ENCODE results near the gene GSAP. TPM values are rescaled to one million over a fixed set of nuclear protein-coding genes. Genes with fewer than 3 reads are reported as not detected.

Gene GSAP
- total RNA-seq, 1 experiment from 2014 or later = 2.0 TPM

DNA sequence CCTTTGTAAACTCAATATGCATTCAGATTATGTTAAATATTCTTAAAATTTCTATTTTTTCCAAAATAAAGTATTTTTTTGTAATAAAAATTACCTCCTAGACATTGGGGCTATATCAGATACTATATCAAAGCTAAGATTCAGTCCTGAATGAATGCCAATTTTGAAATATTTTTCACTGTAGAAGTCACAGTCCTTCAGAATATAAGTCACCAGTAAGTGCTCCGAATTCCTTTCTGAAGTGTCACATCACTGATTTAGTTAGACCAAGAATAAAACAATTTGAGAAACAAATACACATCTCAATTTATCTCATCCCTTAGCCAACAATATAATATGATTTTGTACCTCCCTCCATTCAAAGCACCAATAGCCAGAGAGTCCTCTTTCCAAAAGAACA lies 33.9 kb upstream of the GSAP start:
- Mint-ChIP-seq H3K27ac (no peak overlapping the region), H3K4me1 (peaks cover 14% of the 10 kb centered on the region), H3K36me3 (no peaks in the 10 kb centered on the region), H3K27me3 (ENCODE audit: low read depth) (no peaks in the 10 kb centered on the region; the same call in 1 of the 2 replicates), H3K9me3 (no peaks in the 10 kb centered on the region), H3K4me3 (no peak overlapping the region)
- ATAC-seq (no peak), DNase-seq (ENCODE audit: low spot score) (no peak)
- ChIA-PET CTCF (no interaction called here), POLR2A (no interaction called here)
- TF ChIP-seq TP53 (CRISPR knock-in tag; IDR thresholded peaks at IDR 0.05) (no peak), NR1H2 (CRISPR knock-in tag; IDR thresholded peaks at IDR 0.05) (no peak), CBFB (CRISPR knock-in tag; IDR thresholded peaks at IDR 0.05; ENCODE audit: low read depth) (no peak), SOX15 (CRISPR knock-in tag; IDR thresholded peaks at IDR 0.05) (no peak)
- TF ChIP-seq, protein P1, sequence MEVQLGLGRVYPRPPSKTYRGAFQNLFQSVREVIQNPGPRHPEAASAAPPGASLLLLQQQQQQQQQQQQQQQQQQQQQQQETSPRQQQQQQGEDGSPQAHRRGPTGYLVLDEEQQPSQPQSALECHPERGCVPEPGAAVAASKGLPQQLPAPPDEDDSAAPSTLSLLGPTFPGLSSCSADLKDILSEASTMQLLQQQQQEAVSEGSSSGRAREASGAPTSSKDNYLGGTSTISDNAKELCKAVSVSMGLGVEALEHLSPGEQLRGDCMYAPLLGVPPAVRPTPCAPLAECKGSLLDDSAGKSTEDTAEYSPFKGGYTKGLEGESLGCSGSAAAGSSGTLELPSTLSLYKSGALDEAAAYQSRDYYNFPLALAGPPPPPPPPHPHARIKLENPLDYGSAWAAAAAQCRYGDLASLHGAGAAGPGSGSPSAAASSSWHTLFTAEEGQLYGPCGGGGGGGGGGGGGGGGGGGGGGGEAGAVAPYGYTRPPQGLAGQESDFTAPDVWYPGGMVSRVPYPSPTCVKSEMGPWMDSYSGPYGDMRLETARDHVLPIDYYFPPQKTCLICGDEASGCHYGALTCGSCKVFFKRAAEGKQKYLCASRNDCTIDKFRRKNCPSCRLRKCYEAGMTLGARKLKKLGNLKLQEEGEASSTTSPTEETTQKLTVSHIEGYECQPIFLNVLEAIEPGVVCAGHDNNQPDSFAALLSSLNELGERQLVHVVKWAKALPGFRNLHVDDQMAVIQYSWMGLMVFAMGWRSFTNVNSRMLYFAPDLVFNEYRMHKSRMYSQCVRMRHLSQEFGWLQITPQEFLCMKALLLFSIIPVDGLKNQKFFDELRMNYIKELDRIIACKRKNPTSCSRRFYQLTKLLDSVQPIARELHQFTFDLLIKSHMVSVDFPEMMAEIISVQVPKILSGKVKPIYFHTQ (CRISPR knock-in tag; IDR thresholded peaks at IDR 0.05) = no peak
- TF ChIP-seq, protein P2, sequence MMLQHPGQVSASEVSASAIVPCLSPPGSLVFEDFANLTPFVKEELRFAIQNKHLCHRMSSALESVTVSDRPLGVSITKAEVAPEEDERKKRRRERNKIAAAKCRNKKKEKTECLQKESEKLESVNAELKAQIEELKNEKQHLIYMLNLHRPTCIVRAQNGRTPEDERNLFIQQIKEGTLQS (CRISPR knock-in tag; conservative IDR thresholded peaks at IDR 0.05) = no peak
- TF ChIP-seq, protein P3, sequence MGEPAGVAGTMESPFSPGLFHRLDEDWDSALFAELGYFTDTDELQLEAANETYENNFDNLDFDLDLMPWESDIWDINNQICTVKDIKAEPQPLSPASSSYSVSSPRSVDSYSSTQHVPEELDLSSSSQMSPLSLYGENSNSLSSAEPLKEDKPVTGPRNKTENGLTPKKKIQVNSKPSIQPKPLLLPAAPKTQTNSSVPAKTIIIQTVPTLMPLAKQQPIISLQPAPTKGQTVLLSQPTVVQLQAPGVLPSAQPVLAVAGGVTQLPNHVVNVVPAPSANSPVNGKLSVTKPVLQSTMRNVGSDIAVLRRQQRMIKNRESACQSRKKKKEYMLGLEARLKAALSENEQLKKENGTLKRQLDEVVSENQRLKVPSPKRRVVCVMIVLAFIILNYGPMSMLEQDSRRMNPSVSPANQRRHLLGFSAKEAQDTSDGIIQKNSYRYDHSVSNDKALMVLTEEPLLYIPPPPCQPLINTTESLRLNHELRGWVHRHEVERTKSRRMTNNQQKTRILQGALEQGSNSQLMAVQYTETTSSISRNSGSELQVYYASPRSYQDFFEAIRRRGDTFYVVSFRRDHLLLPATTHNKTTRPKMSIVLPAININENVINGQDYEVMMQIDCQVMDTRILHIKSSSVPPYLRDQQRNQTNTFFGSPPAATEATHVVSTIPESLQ (CRISPR knock-in tag; IDR thresholded peaks at IDR 0.05) = no peak

GRCh38 chr7:77447616-77448015 lies 31.5 kb upstream of the GSAP start:
- POLR2A ChIA-PET = no interaction called here
- ATAC-seq = no peak
- TF ChIP-seq, protein P4, sequence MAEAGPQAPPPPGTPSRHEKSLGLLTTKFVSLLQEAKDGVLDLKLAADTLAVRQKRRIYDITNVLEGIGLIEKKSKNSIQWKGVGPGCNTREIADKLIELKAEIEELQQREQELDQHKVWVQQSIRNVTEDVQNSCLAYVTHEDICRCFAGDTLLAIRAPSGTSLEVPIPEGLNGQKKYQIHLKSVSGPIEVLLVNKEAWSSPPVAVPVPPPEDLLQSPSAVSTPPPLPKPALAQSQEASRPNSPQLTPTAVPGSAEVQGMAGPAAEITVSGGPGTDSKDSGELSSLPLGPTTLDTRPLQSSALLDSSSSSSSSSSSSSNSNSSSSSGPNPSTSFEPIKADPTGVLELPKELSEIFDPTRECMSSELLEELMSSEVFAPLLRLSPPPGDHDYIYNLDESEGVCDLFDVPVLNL (CRISPR knock-in tag; IDR thresholded peaks at IDR 0.05; ENCODE audit: borderline replicate concordance, low read depth) = no peak
- TF ChIP-seq JAZF1 (CRISPR knock-in tag; IDR thresholded peaks at IDR 0.05) (no peak), GRHL2 (CRISPR knock-in tag; IDR thresholded peaks at IDR 0.05; ENCODE audit: insufficient replicate concordance, severe bottlenecking) (no peak), ZNF219 (CRISPR knock-in tag; IDR thresholded peaks at IDR 0.05; ENCODE audit: borderline replicate concordance) (no peak), AFF4 (CRISPR knock-in tag; IDR thresholded peaks at IDR 0.05; ENCODE audit: borderline replicate concordance) (no peak), JUN (CRISPR knock-in tag; IDR thresholded peaks at IDR 0.05) (no peak), ZNF317 (CRISPR knock-in tag; IDR thresholded peaks at IDR 0.05; ENCODE audit: borderline replicate concordance, low read depth) (no peak)

More at GRCh38 chr7:77447616-77448015, 31.5 kb upstream of the GSAP start:
- Mint-ChIP-seq H3K36me3 (no peaks in the 10 kb centered on the region), H3K4me3 (no peak overlapping the region), H3K27me3 (ENCODE audit: low read depth) (no peaks in the 10 kb centered on the region), H3K4me1 (peaks cover 20% of the 10 kb centered on the region), H3K27ac (no peak overlapping the region), H3K9me3 (no peaks in the 10 kb centered on the region)
- CTCF ChIA-PET = no interaction called here
- no peak for DNase-seq (ENCODE audit: low spot score)
